CD4-positive, alpha-beta T cell (primary cell): Measurements from ENCODE around the gene ZNF865. TPM values are rescaled to one million over a fixed set of nuclear protein-coding genes. Genes with fewer than 3 reads are reported as not detected.
A peak's percentile ranks its signal among the peaks of the same experiment; 100 is the strongest.

ENCODE experiments used
- ATAC-seq: fragments of 200-7000 bp; cut with Tn5 transposase; one replicate; pipeline ENCODE4 v1.10.0; 2022; ENCODE audit warnings: mild to moderate bottlenecking; ENCODE audit not compliant: poor library complexity
- CTCF ChIA-PET: fragments of 350-600 bp; sonication (Branson Sonifier 250); formaldehyde crosslinking; loops from one replicate; lab custom pipeline; 2021; ENCODE audit warnings: antibody characterized with exemption, inconsistent platforms; lab: Charles Lee
- POLR2A ChIA-PET: fragments of 350-600 bp; sonication (Branson Sonifier 250); formaldehyde crosslinking; loops from one replicate; lab custom pipeline; 2021; ENCODE audit warnings: antibody characterized with exemption, inconsistent platforms; lab: Charles Lee
- DNase-seq, 14 experiments: peaks; one replicate each; pipeline ENCODE4 v3.0.0-alpha.2; 2013 to 2020; ENCODE audit warnings: mixed read lengths in 2 of 14
- H3K27ac ChIP-seq, 2 donors: one replicate each; pipeline versions ENCODE4 v1.5.1 to v1.7.0; 2013; ENCODE audit warnings: low read length in 2 of 2, low read depth in 1 of 2, mild to moderate bottlenecking in 1 of 2
- H3K27me3 ChIP-seq, 2 experiments: 1 replicate in 1 of 2; 2 replicates in 1 of 2; pipeline versions ENCODE4 v1.6.1 to v1.7.0; 2013; ENCODE audit warnings: low read length in 2 of 2, control low read depth in 1 of 2, mild to moderate bottlenecking in 1 of 2, moderate library complexity in 1 of 2; ENCODE audit not compliant: insufficient read depth in 2 of 2, control insufficient read depth in 1 of 2
- H3K36me3 ChIP-seq: one replicate; pipeline ENCODE4 v1.6.1; 2013; ENCODE audit warnings: low read length, control low read depth; ENCODE audit not compliant: insufficient read depth
- H3K4me1 ChIP-seq: one replicate; pipeline ENCODE4 v1.6.1; 2013; ENCODE audit warnings: low read length, control low read depth; ENCODE audit not compliant: insufficient read depth
- H3K4me3 ChIP-seq: one replicate; pipeline ENCODE4 v1.5.1; 2013; ENCODE audit warnings: mild to moderate bottlenecking, low read length, moderate library complexity
- H3K9me3 ChIP-seq, 2 experiments: 1 replicate in 1 of 2; 2 replicates in 1 of 2; pipeline versions ENCODE4 v1.6.1 to v1.7.0; 2013; ENCODE audit warnings: low read length in 2 of 2, mild to moderate bottlenecking in 2 of 2, control low read depth in 1 of 2, moderate library complexity in 1 of 2; ENCODE audit not compliant: control insufficient read depth in 1 of 2, insufficient read depth in 1 of 2
- H3K27ac Mint-ChIP-seq: one replicate; pipeline ENCODE4 v1.8.0; 2020; ENCODE audit warnings: mixed read lengths
- H3K27me3 Mint-ChIP-seq: one replicate; pipeline ENCODE4 v1.8.0; 2021; ENCODE audit warnings: mixed read lengths
- H3K36me3 Mint-ChIP-seq: one replicate; pipeline ENCODE4 v1.8.0; 2021; ENCODE audit warnings: low read depth, mixed read lengths
- H3K4me1 Mint-ChIP-seq: one replicate; pipeline ENCODE4 v1.8.0; 2021; ENCODE audit warnings: low read depth, mixed read lengths
- H3K4me3 Mint-ChIP-seq: one replicate; pipeline ENCODE4 v1.8.0; 2020; ENCODE audit warnings: mild to moderate bottlenecking, mixed read lengths
- H3K9me3 Mint-ChIP-seq: one replicate; pipeline ENCODE4 v1.8.0; 2020; ENCODE audit warnings: mixed read lengths
- CTCF ChIP-seq: fragments of 200-600 bp; IDR thresholded peaks from one replicate; pipeline ENCODE4 v1.8.0; 2022; ENCODE audit warnings: antibody characterized with exemption, mild to moderate bottlenecking
- intact Hi-C, 2 experiments: fragments of 100-400 bp; cut with DNase I in 1 of 2; cut with micrococcal nuclease in 1 of 2; formaldehyde crosslinking; loops; one replicate each; pipeline versions ENCODE4 v1.15.1 to v1.9.0; 2023 to 2025; cut with DNase I, micrococcal nuclease
- total RNA-seq, 174 experiments: library from RNA in 2 of 174; stranded (reverse) in 2 of 174; gene quantifications; one replicate each; pipeline ENCODE4 v1.2.3 and lab custom pipeline; 2021 to 2026

ZNF865 gene
- total RNA-seq, 2 experiments from 2014 or later, result 12.0 to 12.9 TPM

DNA sequence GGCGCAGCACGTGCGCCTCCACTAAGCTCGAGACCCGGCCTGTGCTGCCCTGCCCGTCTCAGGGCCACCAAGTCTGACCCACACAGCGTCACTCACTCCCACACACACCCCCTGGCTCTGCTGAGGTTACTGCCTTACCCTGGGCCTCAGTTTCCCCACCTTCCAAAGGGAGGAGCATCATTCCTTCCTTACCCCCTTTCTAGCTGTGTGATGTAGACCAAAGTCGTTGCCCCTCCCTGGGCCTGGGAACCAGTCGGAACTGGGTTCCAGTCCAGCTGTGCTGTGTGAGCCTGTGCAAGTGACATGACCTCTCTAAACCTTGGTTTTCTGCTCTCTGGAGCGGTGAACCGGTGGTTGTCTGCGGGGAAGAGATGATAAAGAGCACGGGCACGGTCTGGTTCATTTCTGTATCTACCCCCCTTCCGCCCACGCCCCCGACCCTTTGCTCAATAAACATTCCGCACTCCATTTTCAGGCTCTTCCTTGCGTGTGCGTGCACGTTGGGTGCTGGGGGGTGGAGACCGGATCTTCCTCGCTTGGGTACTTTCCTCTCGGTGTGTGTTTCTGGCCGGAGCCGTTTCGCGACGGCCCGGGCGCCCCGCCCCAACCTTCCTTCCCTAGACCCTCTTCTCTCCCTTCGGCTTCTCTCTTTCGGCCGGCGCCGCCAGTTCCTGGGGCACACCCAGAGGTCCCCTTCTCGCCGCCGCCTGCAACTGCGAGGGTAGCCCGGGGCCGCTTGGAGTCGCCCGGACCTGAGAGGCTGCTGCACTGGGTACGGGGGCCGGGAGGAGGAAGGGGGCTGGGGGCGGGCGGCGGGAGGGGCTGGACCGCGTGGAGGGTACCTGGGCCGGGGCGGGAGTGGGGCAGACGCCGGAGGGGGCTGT lies 37.8 kb downstream of the ZNF865 start, which contains the start of gene ZNF581:
Gene ZNF581, plus strand, starts transcription at position 647 of the 884 bp plus-strand sequence. CDS start 923 bp downstream, outside the sequence.
- DNase-seq, result peak; percentile 63 to 92 (median 74)
- TF ChIP-seq CTCF, result no peak
- ChIA-PET POLR2A (interaction anchor here (0.6 to 3.0 kb wide), 13 partner anchors 8 to 526 kb away, joined by 3 to 30 read pairs (median 5); partner anchors contain the start of genes FIZ1, PPP1R12C, U2AF2 and ZNF524), CTCF (interaction anchor here (1.9 kb wide), 2 partner anchors 10 to 12 kb away, joined by 16 read pairs; no protein-coding TSS in a partner anchor)
- peaks cover 15% of the 10 kb centered on the region for H3K36me3 ChIP-seq
- Mint-ChIP-seq H3K27ac (peak within 1 kb of the TSS; percentile 88), H3K4me1 (peaks cover 56% of the 10 kb centered on the region), H3K9me3 (peaks cover 3% of the 10 kb centered on the region), H3K27me3 (no peaks in the 10 kb centered on the region), H3K36me3 (peaks cover 20% of the 10 kb centered on the region), H3K4me3 (peak within 1 kb of the TSS; percentile 89)
- H3K27ac ChIP-seq, result peak within 1 kb of the TSS; percentile 71 to 78
- intact Hi-C loops, result loop anchor here in 1 of 2 experiments (5.0 kb wide), 2 partner anchors 46 to 256 kb away; partner anchors contain the start of genes FIZ1 and RPL28
- peak within 1 kb of the TSS; percentile 78 for H3K4me3 ChIP-seq
- H3K27me3 ChIP-seq, result no peaks in the 10 kb centered on the region
- H3K9me3 ChIP-seq, result peaks cover 0 to 5% of the 10 kb centered on the region in 2 experiments
- H3K4me1 ChIP-seq, result peaks cover 76% of the 10 kb centered on the region
- ATAC-seq, result peak; percentile 54

GRCh38 chr19:55643887-55644176 lies 38.4 kb downstream of the ZNF865 start:
- Mint-ChIP-seq H3K9me3 (peaks cover 3% of the 10 kb centered on the region), H3K4me1 (peaks cover 54% of the 10 kb centered on the region), H3K27ac (peak overlapping the region; percentile 88), H3K27me3 (no peaks in the 10 kb centered on the region), H3K4me3 (peak overlapping the region; percentile 89), H3K36me3 (peaks cover 20% of the 10 kb centered on the region)
- H3K4me1 ChIP-seq, result peaks cover 77% of the 10 kb centered on the region
- no peak for TF ChIP-seq CTCF
- intact Hi-C loops, result loop anchor here in 1 of 2 experiments (5.0 kb wide), 2 partner anchors 47 to 257 kb away; partner anchors contain the start of genes FIZ1 and RPL28
- peaks cover 0 to 5% of the 10 kb centered on the region in 2 experiments for H3K9me3 ChIP-seq
- peak overlapping the region; percentile 78 for H3K4me3 ChIP-seq
- peaks cover 12% of the 10 kb centered on the region for H3K36me3 ChIP-seq
- no peaks in the 10 kb centered on the region for H3K27me3 ChIP-seq
- ChIA-PET CTCF (no interaction called here), POLR2A (interaction anchor here (1.5 to 3.0 kb wide), 4 partner anchors 9 to 38 kb away, joined by 3 to 24 read pairs (median 12); partner anchors contain the start of genes U2AF2, ZNF784 and ZNF865)
- DNase-seq (no peak), ATAC-seq (no peak)
- H3K27ac ChIP-seq, result peak overlapping the region; percentile 71 to 78

- Mint-ChIP-seq H3K27ac (peak overlapping the region; percentile 88), H3K9me3 (no peaks in the 10 kb centered on the region), H3K27me3 (no peaks in the 10 kb centered on the region), H3K36me3 (peaks cover 16% of the 10 kb centered on the region), H3K4me1 (peaks cover 50% of the 10 kb centered on the region), H3K4me3 (peak overlapping the region; percentile 89)
- Histone ChIP-seq H3K36me3 (peaks cover 12% of the 10 kb centered on the region), H3K27ac (peak overlapping the region; percentile 71 to 78), H3K4me3 (peak overlapping the region; percentile 78), H3K9me3 (peaks cover 0 to 5% of the 10 kb centered on the region in 2 experiments), H3K4me1 (peaks cover 78% of the 10 kb centered on the region), H3K27me3 (no peaks in the 10 kb centered on the region)
- ATAC-seq (no peak), DNase-seq (no peak)
- intact Hi-C loops, result loop anchor here in 1 of 2 experiments (5.0 kb wide), 2 partner anchors 47 to 257 kb away; partner anchors contain the start of genes FIZ1 and RPL28
- ChIA-PET CTCF (no interaction called here), POLR2A (interaction anchor here (1.5 to 3.0 kb wide), 4 partner anchors 8 to 38 kb away, joined by 3 to 24 read pairs (median 12); partner anchors contain the start of genes U2AF2, ZNF784 and ZNF865)
- TF ChIP-seq CTCF, result no peak
Measured at GRCh38 chr19:55644191-55644833, 38.9 kb downstream of the ZNF865 start.
